Stimulated activated CD4-positive, alpha-beta T cell treated with anti-CD3 and anti-CD28 coated beads, Interleukin-4, amount 100 ng/mL, for 48 hours (primary cell): ENCODE results near the gene PSTK.

Experiments
- DNase-seq, 2 donors: peaks; one replicate each; pipeline ENCODE4 v3.0.0-alpha.2; 2020; ENCODE audit warnings: low read depth in 2 of 2

Gene PSTK

DNA sequence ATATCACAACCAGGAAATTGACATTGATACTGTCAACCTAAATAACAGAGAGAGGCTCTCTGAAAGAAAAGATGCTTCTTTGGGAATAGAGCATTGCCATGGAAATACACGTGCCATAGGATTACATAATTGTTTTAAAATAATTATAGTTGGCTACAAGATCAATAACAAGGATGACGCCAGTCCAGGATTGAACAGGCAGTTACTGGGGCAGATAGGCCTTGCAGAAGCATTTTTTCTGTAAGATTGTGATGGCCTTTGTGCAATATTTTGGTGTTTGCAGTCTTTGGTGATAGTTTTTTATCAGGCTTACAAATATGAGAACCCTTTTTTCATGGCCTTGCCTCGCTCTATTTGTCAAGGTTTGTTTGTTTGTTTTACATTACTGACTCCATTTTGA is 39.1 kb downstream of the PSTK start:
- DNase-seq: no peak

DNA sequence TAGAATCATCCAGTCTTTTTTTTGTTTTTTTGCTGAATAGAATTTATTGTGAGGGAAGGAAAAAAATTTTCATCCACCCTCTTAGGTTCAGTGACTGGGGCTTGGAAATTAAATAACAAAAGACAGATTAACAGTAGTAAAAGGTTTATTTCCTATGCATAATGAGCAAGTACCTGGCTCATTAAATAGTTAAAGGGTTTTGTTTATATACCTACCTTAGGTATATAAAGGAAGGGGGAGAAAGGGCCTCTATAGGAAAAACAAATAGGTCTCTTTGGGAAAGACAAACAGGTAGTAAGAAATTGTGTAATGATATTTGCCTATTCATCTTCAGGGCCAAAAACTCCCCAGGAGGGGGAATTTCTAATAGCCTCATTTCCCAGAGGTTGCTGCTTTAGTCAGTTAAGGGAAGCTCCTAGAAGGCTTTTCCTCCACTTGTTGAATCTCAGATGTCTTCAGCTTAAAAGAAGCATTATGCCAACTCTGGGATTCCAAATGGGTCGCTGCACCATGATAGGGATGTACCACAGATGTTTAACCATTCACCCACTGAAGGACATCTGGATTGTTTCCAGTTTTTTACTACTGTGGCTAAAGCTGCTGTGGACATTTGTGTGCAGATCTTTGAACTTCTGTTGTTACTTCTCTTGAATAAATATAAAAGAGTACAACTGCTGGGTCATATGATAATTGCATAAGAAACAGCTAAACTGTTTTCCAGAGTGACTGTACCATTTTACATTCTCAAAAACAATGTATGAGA is 39.9 kb downstream of the PSTK start:
- DNase-seq: no peak

DNA sequence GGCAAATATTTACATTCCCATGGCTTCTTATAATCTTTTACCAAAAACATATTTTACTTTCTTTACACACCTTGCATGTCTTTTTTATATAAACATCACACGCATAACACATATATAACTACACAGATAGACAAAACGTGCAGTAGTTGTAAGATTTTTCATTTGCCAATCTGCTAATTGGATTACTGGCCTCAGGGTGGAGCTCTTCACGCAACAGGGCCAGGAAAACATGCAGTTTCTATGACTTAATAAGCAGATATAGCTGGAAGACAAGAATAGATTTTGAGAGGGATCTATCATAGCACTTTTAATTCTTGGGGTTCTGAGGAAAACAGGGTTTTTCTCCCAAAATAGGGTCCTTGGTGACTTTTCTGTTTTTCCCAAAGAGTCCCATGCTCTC is 41.3 kb downstream of the PSTK start:
- DNase-seq: no peak

DNA sequence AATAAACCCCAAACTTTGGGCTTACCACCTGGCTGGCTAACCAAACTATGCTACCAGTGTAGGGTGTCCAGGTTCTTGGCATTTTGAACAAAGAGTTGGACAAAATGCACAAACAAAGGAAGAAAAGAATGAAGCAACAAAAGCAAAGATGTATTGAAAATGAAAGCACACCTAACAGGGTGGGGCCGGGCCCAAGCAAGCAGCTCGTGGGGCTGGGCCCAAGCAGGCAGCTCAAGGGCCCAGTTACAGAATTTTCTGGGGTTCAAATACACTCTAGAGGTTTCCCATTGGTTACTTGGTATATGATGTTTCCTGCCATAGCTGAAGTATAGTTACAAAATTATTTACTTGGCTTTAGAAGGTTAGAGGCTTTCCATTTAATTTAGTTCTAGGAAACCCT is 44.3 kb downstream of the PSTK start:
- DNase-seq: no peak

DNA sequence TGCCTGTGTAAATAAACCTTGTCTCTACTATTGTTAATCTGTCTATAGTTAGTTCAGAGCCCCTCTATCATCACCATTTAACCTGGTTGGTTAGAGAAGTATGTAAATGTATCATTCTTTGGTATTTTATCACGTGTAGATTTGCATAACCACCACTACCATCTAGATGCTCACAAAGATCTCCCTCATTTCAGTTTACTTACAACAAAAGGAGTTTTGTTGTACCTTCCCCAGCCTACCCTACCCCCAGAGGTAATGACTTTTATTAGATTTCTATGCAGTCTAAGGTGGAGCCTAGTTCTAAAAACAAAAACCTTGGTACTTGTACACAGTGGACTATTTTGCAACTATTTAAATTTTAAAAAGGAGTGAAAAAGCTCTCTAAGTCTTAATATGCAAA is 46.1 kb downstream of the PSTK start:
- DNase-seq: no peak

DNA sequence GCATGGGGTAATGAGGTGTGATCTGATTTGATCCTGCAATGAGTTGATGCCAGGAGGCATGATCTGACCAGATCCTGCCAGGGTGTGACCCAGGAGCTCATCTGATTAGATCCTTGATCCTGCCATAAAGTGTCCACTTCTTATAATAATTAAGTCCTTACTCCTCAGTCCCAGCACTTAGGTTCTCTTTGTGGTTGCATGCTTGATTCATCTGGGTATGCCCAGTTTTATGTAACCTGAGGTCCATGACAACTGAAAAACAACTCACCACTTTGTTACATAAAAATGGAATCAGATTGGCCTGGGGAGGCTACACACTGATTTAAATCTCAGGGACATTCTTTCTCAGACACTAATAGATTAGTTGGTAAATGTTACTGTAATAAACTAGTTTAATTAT is 47.7 kb downstream of the PSTK start:
- no peak for DNase-seq

DNA sequence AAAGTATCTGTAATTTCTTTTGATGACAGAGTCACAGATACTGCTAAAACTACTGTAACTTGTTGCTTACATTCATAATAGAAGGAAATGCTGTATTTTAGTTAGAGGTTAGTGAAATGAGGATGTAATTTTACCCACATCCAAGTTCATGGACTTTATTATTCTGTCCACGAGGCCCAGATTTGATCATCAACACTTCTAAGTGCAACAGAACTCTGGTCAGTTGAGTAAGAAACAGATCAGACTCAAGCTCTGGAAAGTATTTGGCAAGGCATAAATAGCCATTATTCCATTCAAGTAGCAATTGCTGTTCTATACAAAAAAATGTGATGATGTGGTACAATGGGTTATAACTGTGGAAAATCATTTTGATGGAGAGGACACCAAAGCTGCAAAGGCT is 50.9 kb downstream of the PSTK start:
- no peak for DNase-seq

DNA sequence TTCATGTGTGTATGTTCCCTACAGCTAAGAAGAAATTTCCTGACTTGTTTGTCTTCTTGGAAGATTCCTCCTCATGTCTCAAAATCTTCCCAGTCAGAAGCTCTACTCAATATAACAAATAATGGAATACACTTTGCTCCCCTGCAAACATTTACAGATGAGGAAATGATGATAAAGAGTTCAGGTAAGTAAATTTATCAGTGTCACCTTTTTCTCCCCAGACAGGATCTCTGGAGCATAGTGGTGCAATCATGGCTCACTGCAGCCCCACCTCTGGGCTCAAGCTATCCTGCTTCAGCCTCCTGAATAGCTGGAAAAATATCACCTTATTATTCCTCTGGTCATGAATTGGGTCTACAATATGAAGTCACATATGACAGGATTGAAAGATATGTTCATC is 54.1 kb downstream of the PSTK start:
- no peak for DNase-seq

DNA sequence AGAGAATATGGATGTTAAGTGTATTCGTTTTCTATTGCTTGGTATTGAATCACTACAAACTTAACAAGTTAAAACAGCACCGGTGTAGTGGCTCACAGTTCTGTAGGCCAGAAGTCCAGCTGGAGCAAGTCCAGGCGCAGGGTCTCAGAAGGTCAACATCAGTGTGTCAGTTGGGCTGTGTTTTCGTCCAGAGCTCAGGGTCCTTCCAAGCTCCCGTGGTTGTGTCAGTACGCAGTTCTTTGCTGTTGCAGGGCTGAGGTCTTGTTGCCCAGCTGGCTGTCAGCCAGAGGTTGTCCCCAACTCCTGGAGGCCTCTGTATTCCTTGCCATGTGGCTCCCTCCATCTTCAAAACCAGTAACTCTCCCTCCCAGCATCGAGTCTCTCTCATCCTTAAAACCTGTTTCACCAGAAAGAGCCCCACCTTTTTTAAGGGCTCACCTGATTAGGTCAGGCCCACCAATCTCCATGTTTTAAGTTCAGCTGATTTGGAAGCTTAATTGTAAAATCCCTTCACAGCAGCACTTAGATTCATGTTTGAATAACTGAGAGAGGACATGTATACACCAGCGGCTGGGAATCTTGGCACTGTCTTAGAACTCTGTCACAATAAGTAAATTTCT is 55.4 kb downstream of the PSTK start:
- DNase-seq: no peak

DNA sequence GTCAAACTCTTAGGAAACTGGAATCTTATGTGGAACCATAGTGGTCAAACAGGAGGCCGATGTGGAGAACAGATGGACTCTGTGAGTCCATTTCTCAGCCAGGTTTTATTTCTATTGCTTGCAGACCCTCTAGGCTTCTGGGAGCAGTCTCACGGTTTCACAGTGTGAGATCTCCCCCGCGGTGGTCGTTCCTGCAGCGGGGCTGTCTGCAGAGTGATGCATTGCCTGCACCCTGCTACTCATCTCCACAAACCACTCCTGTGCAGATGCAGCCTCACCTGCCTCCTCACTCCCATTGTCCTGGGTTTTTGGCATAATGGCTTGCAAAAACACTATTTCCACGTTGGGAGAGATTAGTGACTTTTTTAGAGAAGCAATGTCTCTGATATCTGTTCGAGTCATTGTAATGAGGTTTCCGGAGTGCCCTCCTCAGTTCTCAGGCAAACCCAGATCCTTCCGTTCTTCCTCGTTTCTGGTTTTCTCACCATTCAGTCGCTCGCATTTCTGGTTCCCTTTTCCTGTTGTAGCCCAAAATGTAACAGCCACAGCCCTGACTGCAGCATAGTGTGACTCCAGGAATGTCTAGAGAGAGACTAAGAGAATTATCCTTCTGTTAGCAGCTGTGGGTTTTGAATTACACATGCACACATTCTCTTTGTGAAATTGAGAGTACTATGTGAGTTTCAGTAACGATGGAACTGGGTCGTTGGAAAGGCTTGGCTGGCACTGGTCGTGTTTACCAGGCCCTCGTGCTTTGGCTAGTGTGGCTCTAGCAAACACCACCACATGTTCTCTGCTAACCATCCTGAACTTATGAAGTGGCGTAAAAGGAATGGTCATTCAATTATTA is 58.8 kb downstream of the PSTK start:
- no peak for DNase-seq

DNA sequence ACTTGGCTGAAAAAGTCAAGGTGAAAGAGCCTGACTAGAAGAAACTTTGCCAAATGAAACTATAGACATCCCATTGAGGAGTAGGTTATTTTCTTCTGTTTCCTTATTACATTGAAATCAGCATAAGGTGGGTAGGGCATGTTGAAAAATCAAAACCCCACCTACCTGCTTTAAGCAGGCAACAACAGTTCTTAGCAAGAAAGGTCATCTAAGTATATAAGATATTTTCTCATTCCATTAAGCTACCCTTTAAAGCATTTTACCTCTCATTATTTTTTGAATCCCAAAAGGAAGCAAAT is 59.4 kb downstream of the PSTK start:
- DNase-seq: no peak
